Aorta (tissue), 5 donors: Measurements from ENCODE around the gene RB1. TPM values are rescaled to one million over a fixed set of nuclear protein-coding genes. Genes with fewer than 3 reads are reported as not detected.
"Not testable (repeated sequence)": the region's sequence is repeated elsewhere in the genome, so short reads cannot be mapped to it uniquely, and the experiment has no call there.

ENCODE experiments used
- ATAC-seq: fragments of 200-7000 bp; cut with Tn5 transposase; one replicate; pipeline ENCODE4 v1.9.1; 2022; ENCODE audit warnings: moderate library complexity; ENCODE audit not compliant: low FRiP score
- DNase-seq, 2 donors: peaks; one replicate each; pipeline ENCODE4 v3.0.0-alpha.2; 2020
- H3K27ac ChIP-seq, 2 donors: one replicate each; pipeline ENCODE4 v1.5.1; 2013; ENCODE audit warnings: low read length in 2 of 2, mild to moderate bottlenecking in 2 of 2, moderate library complexity in 2 of 2, control low read depth in 1 of 2, inconsistent platforms in 1 of 2, low read depth in 1 of 2
- H3K27me3 ChIP-seq, 2 donors: one replicate each; pipeline ENCODE4 v1.6.1; 2013; ENCODE audit warnings: control low read depth in 1 of 2, low read length in 1 of 2, mild to moderate bottlenecking in 1 of 2, moderate library complexity in 1 of 2; ENCODE audit not compliant: insufficient read depth in 2 of 2, control insufficient read depth in 1 of 2
- H3K36me3 ChIP-seq, 2 donors: one replicate each; pipeline ENCODE4 v1.6.1; 2013; ENCODE audit warnings: control low read depth in 1 of 2, low read length in 1 of 2, mild to moderate bottlenecking in 1 of 2; ENCODE audit not compliant: insufficient read depth in 2 of 2, control insufficient read depth in 1 of 2
- H3K4me1 ChIP-seq, 2 donors: one replicate each; pipeline ENCODE4 v1.6.1; 2013; ENCODE audit warnings: low read length in 2 of 2, control low read depth in 1 of 2, mild to moderate bottlenecking in 1 of 2, moderate library complexity in 1 of 2; ENCODE audit not compliant: insufficient read depth in 2 of 2, control insufficient read depth in 1 of 2
- H3K4me3 ChIP-seq, 2 donors: one replicate each; pipeline ENCODE4 v1.5.1; 2013; ENCODE audit warnings: low read length in 2 of 2, control low read depth in 1 of 2, mild to moderate bottlenecking in 1 of 2
- H3K9me3 ChIP-seq: one replicate; pipeline ENCODE4 v1.6.1; 2013; ENCODE audit warnings: mild to moderate bottlenecking, low read length; ENCODE audit not compliant: control insufficient read depth
- WGBS, 2 donors: extraction: QIAGEN DNeasy Blood & Tissue Kit; methylation state at CpG; one replicate each; pipeline ENCODE4 v1.1.7; 2013; 5-methylcytosine and 5-hydroxymethylcytosine counted together
- intact Hi-C, 2 donors: fragments of 100-400 bp; cut with DNase I; formaldehyde crosslinking; loops; one replicate each; pipeline versions ENCODE4 v1.14.2 to v1.15.0; 2022
- polyA plus RNA-seq, 2 donors: library from polyadenylated mRNA; stranded (reverse); fragments of 200-250 nt; gene quantifications; one replicate each; pipeline ENCODE4 v1.2.3, GENCODE V29; 2013
- total RNA-seq, 2 donors: library from RNA; stranded (reverse); fragmentation: NEBNext Ultra II Directional; extraction: Animal tissue kit (Norgen Biotek cat#: 25700); gene quantifications; one replicate each; pipeline ENCODE4 v1.2.1, GENCODE V29; 2021
- donor health status: healthy with polysubstance abuse.
- donor health status: Bipolar disorder and iron deficiency.
- donor health status: DM: no; HTN: no; CAD: no.
- donor health status: DM: no; HTN: no; CAD: no.
- donor health status: DM: yes; HTN: yes; CAD: no.

RB1 gene
- total and polyA plus RNA-seq, 4 donors, result 14.7 to 45.8 (median 38.5) TPM

DNA sequence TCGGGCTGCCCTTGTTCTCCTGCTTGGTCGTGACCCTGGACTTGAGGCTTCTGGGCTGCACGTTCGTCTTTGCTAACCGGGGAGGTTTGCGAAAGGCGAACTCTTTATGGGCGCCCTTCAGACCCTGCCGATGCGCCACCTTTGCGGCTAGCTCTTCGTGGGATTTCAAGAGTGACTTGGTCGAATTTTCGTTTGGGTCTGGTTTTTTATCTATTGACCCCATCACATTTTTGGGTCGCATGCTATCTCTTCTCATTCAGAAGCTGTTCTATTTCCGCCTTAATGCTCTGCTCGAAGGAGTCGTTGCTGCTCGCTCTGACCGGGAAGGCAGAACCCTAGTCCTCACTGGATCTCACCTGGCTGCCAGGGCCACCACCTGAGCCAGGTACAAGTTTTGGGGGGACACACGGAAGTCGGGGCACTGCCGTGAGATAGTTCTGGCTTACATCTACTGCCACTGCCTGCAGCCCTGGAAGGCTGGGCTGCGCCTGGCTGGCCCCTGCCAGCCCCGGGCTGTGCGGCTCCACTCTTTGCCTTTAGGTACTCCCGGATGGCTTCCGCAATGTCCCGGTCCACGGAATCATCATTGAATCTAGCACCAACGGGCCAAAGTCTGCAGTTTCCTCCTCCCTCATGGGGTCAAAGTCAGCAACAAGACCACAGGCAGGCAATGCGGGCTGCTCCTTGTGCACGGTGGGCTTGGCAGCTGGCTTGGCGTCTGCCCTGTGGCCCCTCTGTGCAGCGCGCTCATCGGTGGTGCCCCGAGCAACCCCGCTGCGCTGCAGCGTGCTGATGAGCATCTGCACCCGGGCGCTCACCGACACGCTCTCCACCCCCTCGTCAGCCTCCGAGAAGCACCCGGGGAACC lies 16.2 kb downstream of the RB1 start:
- H3K4me1 ChIP-seq, result no peaks in the 10 kb centered on the region
- peak; percentile 37 for ATAC-seq
- intact Hi-C loops, result no loop called here
- no peak overlapping the region for H3K27ac ChIP-seq
- no peaks in the 10 kb centered on the region for H3K9me3 ChIP-seq
- H3K36me3 ChIP-seq, result no peaks in the 10 kb centered on the region
- H3K27me3 ChIP-seq, result no peaks in the 10 kb centered on the region
- no peak overlapping the region for H3K4me3 ChIP-seq
- no peak for DNase-seq
- WGBS, 2 donors, result 66 to 68% methylated on average over 48 of the region's 48 CpGs

DNA sequence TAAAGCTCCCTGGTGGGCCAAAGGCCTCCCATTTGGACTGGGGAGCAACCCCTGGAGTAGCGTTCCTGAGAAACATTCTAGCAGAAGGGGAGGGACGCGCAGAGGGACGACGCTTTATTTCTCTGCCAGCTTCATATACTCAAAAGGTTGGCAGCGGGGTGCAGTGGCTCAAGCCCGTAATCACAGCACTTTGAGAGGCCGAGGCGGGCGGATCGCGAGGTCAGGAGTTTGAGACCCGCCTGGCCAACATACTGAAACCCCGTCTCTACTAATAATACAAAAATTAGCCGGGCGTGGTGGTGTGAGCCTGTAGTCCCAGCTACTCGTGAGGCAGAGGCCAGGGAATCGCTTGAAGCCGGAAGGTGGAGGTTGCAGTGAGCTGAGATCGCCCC lies 16.8 kb downstream of the RB1 start:
- intact Hi-C loops, result no loop called here
- WGBS, 2 donors, result 69 to 84% methylated on average over 20 of the region's 20 CpGs
- H3K27me3 ChIP-seq, result no peaks in the 10 kb centered on the region
- no peak overlapping the region for H3K4me3 ChIP-seq
- no peaks in the 10 kb centered on the region for H3K9me3 ChIP-seq
- no peak overlapping the region for H3K27ac ChIP-seq
- DNase-seq, result no peak
- no peaks in the 10 kb centered on the region for H3K36me3 ChIP-seq
- no peak for ATAC-seq
- no peaks in the 10 kb centered on the region for H3K4me1 ChIP-seq

DNA sequence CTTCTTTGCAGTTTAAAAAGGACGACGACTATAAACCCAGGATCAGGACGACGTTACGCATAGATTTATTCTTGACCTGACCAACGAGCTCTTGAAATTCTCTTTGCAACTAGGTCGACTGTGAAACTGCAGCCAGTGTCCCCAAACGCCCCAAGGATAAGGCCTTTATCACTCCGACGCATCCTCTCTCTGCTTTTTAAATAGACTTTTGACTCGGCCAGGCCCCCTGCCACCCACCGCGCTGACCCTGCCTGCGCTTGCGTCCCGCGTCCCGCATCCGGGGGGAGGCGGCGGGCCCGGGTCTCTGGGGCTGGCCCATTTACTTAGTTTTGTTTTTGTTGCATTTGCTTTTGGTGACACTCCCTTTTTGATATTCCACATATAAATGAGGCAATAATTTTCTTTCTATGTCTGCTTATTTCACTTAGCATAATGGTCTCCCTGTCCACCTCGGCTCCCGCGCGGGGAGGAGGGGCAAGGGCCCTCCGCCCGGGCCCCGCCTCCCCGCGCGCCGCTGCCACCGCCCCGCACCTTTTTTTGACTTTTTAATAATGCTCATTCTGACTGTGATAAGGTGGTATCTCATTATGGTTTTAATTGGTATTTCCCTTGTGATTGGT lies 17.4 kb downstream of the RB1 start:
- WGBS, 2 donors, result 59 to 60% methylated on average over 35 of the region's 35 CpGs
- Histone ChIP-seq H3K9me3 (no peaks in the 10 kb centered on the region), H3K36me3 (no peaks in the 10 kb centered on the region), H3K27ac (no peak overlapping the region), H3K27me3 (no peaks in the 10 kb centered on the region), H3K4me3 (no peak overlapping the region), H3K4me1 (no peaks in the 10 kb centered on the region)
- no peak for ATAC-seq
- intact Hi-C loops, result no loop called here
- no peak for DNase-seq

DNA sequence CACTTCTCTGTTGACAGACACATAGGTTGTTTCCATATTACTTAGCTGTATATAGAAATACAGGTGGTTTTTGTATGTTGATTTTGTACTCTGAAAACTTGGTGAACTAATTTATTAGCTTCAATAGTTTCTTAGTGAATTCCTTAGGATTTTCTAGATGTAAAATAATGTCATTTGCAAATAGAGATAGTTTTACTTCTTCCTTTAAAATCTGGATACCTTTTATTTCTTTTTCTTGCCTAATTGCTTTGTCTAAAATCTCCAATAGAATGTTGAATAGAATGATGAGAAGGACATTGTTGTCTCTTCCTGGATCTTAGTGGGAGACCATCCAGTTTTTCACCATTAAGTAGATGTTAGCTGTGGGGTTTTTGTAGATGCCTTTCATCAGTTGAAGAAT lies 18.7 kb downstream of the RB1 start:
- Histone ChIP-seq H3K27me3 (no peaks in the 10 kb centered on the region), H3K4me3 (no peak overlapping the region), H3K36me3 (no peaks in the 10 kb centered on the region), H3K9me3 (no peaks in the 10 kb centered on the region), H3K4me1 (no peaks in the 10 kb centered on the region), H3K27ac (no peak overlapping the region)
- ATAC-seq (no peak), DNase-seq (no peak)
- intact Hi-C loops, result no loop called here

- no peaks in the 10 kb centered on the region for H3K27me3 ChIP-seq
- intact Hi-C loops, result loop anchor here (2.0 to 10.0 kb wide), 3 partner anchors 247 to 431 kb away; no protein-coding TSS in a partner anchor
- no peak for ATAC-seq
- no peaks in the 10 kb centered on the region for H3K36me3 ChIP-seq
- no peak overlapping the region for H3K4me3 ChIP-seq
- no peak overlapping the region for H3K27ac ChIP-seq
- H3K9me3 ChIP-seq, result no peaks in the 10 kb centered on the region
- DNase-seq, result no peak
- no peaks in the 10 kb centered on the region for H3K4me1 ChIP-seq
- 74 to 77% methylated on average over 1 of the region's 1 CpG for WGBS, 2 donors
These were observed 30.4 kb downstream of the RB1 start for GRCh38 chr13:48333976-48334375.

- intact Hi-C loops, result loop anchor here (5.0 to 10.0 kb wide), 2 partner anchors 248 to 430 kb away; no protein-coding TSS in a partner anchor
- DNase-seq, result no peak
- Histone ChIP-seq H3K9me3 (no peaks in the 10 kb centered on the region), H3K4me1 (no peaks in the 10 kb centered on the region), H3K27ac (no peak overlapping the region), H3K4me3 (no peak overlapping the region), H3K36me3 (no peaks in the 10 kb centered on the region), H3K27me3 (no peaks in the 10 kb centered on the region)
- 66 to 70% methylated on average over 4 of the region's 4 CpGs for WGBS, 2 donors
- no peak for ATAC-seq
These were observed 31.1 kb downstream of the RB1 start for GRCh38 chr13:48334534-48335127.

DNA sequence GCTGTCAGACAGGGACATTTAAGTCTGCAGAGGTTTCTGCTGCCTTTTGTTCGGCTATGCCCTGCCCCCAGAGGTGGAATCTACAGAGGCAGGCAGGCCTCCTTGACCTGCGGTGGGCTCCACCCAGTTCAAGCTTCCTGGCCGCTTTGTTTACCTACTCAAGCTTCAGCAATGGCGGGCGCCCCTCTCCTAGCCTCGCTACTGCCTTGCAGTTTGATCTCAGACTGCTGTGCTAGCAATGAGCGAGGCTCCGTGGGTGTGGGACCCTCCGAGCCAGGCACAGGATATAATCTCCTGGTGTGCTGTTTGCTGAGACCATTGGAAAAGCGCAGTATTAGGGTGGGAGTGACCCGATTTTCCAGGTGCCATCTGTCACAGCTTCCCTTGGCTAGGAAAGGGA lies 35.6 kb downstream of the RB1 start:
- H3K27ac ChIP-seq, ATAC-seq, H3K4me3 ChIP-seq, H3K27me3 ChIP-seq, H3K9me3 ChIP-seq, H3K36me3 ChIP-seq, H3K4me1 ChIP-seq: not testable (repeated sequence)
- peak in 1 of 2 donors; percentile 61 for DNase-seq
- 97 to 99% methylated on average over 11 of the region's 11 CpGs for WGBS, 2 donors
- intact Hi-C loops, result loop anchor here in 1 of 2 donors (10.0 kb wide), 1 partner anchor 426 kb away; no protein-coding TSS in a partner anchor

DNA sequence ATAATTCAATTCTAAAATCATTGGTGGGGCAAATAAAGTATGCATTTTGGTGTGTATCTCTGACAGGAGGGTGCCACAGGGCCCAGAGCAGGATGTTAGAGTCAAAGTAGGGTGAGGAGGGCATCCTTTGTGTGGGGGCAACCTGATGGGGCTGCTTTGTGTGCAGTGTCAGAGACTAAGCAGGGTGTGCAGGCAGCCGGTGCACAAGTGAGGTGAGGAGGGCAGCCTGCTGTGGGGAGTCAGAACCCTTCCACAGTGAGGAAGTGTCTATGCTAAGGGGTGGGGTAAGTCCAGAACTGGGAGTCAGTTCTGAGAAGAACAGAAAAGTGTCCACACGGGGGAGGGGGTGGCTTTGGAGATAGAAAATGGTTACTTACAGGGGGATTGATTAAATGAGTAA lies 40.7 kb downstream of the RB1 start:
- ATAC-seq (no peak), DNase-seq (no peak)
- 89 to 90% methylated on average over 2 of the region's 2 CpGs for WGBS, 2 donors
- H3K36me3 ChIP-seq, result no peaks in the 10 kb centered on the region
- H3K27me3 ChIP-seq, result no peaks in the 10 kb centered on the region
- no peaks in the 10 kb centered on the region for H3K9me3 ChIP-seq
- H3K27ac ChIP-seq, result no peak overlapping the region
- no peak overlapping the region for H3K4me3 ChIP-seq
- no peaks in the 10 kb centered on the region for H3K4me1 ChIP-seq
- intact Hi-C loops, result no loop called here
